OCI-LY7 (cell line): Measurements from ENCODE around the gene SPATA13. TPM values are rescaled to one million over a fixed set of nuclear protein-coding genes. Genes with fewer than 3 reads are reported as not detected.

Source experiments
- BruUV-seq: library from RNA; stranded (reverse); fragments of 400-500 nt; replicated peaks from 2 replicates; lab custom pipeline; 2021; lab: Mats Ljungman, UMichigan
- CTCF ChIA-PET: fragments of 300-600 bp; sonication (Branson Sonifier 250); formaldehyde crosslinking; loops from one replicate; lab custom pipeline; 2022; ENCODE audit warnings: antibody characterized with exemption; ENCODE audit not compliant: unreplicated experiment; lab: Charles Lee
- POLR2A ChIA-PET: fragments of 300-600 bp; sonication (Branson Sonifier 250); formaldehyde crosslinking; loops from one replicate; lab custom pipeline; 2022; ENCODE audit warnings: antibody characterized with exemption; lab: Charles Lee
- DNase-seq: peaks from one replicate; pipeline ENCODE4 v3.0.0-alpha.2; 2015; ENCODE audit warnings: low spot score
- H2AFZ ChIP-seq: fragments of 200-600 bp; sonication (generic), shearing (Covaris generic); 2 replicates; pipeline ENCODE4 v1.6.1; 2014; ENCODE audit warnings: mild to moderate bottlenecking, antibody characterized with exemption, low read length, moderate library complexity
- H3K27ac ChIP-seq: fragments of 200-600 bp; sonication (generic); 2 replicates; pipeline ENCODE4 v1.5.1; 2014; ENCODE audit warnings: mixed run types, low read depth, mild to moderate bottlenecking, moderate library complexity, low read length, inconsistent platforms; ENCODE audit not compliant: poor library complexity, severe bottlenecking
- H3K36me3 ChIP-seq: fragments of 200-600 bp; sonication (generic); 2 replicates; pipeline ENCODE4 v1.6.1; 2014; ENCODE audit warnings: mild to moderate bottlenecking, antibody characterized with exemption, low read length, moderate library complexity, mixed read lengths; ENCODE audit not compliant: insufficient read depth
- H3K4me1 ChIP-seq: fragments of 200-600 bp; sonication (generic); 2 replicates; pipeline ENCODE4 v1.5.1; 2014; ENCODE audit warnings: mild to moderate bottlenecking, low read length; ENCODE audit not compliant: insufficient read depth, poor library complexity, severe bottlenecking
- H3K4me2 ChIP-seq: fragments of 200-600 bp; sonication (generic); 2 replicates; pipeline ENCODE4 v1.6.1; 2014; ENCODE audit warnings: mild to moderate bottlenecking, low read length
- H3K4me3 ChIP-seq: fragments of 200-600 bp; sonication (generic); 2 replicates; pipeline ENCODE4 v1.5.1; 2014; ENCODE audit warnings: mild to moderate bottlenecking, low read depth, low read length; ENCODE audit not compliant: poor library complexity, severe bottlenecking
- H3K79me2 ChIP-seq: fragments of 200-600 bp; sonication (generic); 2 replicates; pipeline ENCODE4 v1.6.1; 2016; ENCODE audit warnings: low read depth, mild to moderate bottlenecking, low read length, moderate library complexity, mixed read lengths; ENCODE audit not compliant: insufficient read depth
- H3K9me2 ChIP-seq: fragments of 200-600 bp; sonication (generic); 2 replicates; pipeline ENCODE4 v1.6.1; 2016; ENCODE audit warnings: mild to moderate bottlenecking, low read length, mixed read lengths; ENCODE audit not compliant: insufficient read depth
- H3K9me3 ChIP-seq: fragments of 200-600 bp; sonication (generic); 2 replicates; pipeline ENCODE4 v1.6.1; 2014; ENCODE audit warnings: mild to moderate bottlenecking, mixed run types, low read length, mixed read lengths
- H4K20me1 ChIP-seq: fragments of 200-600 bp; sonication (generic); 2 replicates; pipeline ENCODE4 v1.6.1; 2014; ENCODE audit warnings: mild to moderate bottlenecking, antibody characterized with exemption, low read length, moderate library complexity, mixed read lengths; ENCODE audit not compliant: insufficient read depth
- CTCF ChIP-seq: fragments of 200-600 bp; sonication (generic); conservative IDR thresholded peaks from 2 replicates; pipeline ENCODE4 v1.5.1; 2014; ENCODE audit warnings: mild to moderate bottlenecking, antibody characterized with exemption, low read length, moderate library complexity, mixed read lengths
- EZH2phosphoT487 ChIP-seq: fragments of 200-600 bp; sonication (generic); IDR thresholded peaks from 2 replicates; pipeline ENCODE4 v1.6.1; 2018; ENCODE audit warnings: low read depth, borderline replicate concordance, mild to moderate bottlenecking, mixed run types, antibody characterized with exemption, low read length, moderate library complexity, mixed read lengths
- intact Hi-C: fragments of 100-400 bp; cut with micrococcal nuclease; formaldehyde crosslinking; loops from one replicate; pipeline ENCODE4 v1.10.0; 2022; ENCODE audit not compliant: unreplicated experiment
- total RNA-seq, 2 experiments: library from RNA; depleted of rRNA in 1 of 2; stranded (reverse); fragments of >200 nt in 1 of 2; shearing (Covaris generic) in 1 of 2; gene quantifications; 2 replicates each; pipeline ENCODE4 v1.2.3, GENCODE V29; 2014 to 2022

SPATA13 gene
- total RNA-seq, 2 experiments from 2014 or later = 3.8 to 32.4 TPM

DNA sequence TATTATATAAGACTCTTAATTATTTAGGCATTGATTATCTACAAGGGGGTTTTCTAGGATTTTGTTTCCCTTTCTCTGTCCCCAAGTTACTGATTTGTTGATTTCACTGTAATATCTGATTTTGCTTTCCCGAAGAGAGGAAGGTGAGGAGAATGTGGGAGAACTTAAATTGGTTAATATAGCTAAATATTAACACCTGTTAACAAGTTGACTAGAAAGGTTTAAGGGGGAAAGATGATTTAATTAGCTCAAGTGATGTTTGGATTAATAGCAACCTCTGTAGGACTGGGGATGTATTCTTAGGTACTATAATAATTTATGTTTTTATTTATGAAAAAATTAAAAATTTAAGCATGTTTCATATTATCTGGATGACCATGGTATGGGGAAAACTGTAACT, 35.1 kb downstream of the SPATA13 start:
- H3K9me3 ChIP-seq = no peaks in the 10 kb centered on the region
- CTCF ChIA-PET = no interaction called here
- H2AFZ ChIP-seq = no peak overlapping the region
- TF ChIP-seq EZH2phosphoT487 (no peak), CTCF (no peak)
- POLR2A ChIA-PET = interaction anchor here (0.9 to 4.2 kb wide), 5 partner anchors 10 to 35 kb away, joined by 3 to 11 read pairs (median 6); partner anchors contain the start of gene SPATA13
- no peaks in the 10 kb centered on the region for H3K9me2 ChIP-seq
- H3K79me2 ChIP-seq = no peaks in the 10 kb centered on the region
- H3K4me2 ChIP-seq = no peak overlapping the region
- intact Hi-C loops = no loop called here
- peaks cover 9% of the 10 kb centered on the region for H3K4me1 ChIP-seq
- H4K20me1 ChIP-seq = no peaks in the 10 kb centered on the region
- H3K27ac ChIP-seq = no peak overlapping the region
- no peak overlapping the region for H3K4me3 ChIP-seq
- no TSS peak for BruUV-seq
- no peaks in the 10 kb centered on the region for H3K36me3 ChIP-seq
- DNase-seq = no peak

DNA sequence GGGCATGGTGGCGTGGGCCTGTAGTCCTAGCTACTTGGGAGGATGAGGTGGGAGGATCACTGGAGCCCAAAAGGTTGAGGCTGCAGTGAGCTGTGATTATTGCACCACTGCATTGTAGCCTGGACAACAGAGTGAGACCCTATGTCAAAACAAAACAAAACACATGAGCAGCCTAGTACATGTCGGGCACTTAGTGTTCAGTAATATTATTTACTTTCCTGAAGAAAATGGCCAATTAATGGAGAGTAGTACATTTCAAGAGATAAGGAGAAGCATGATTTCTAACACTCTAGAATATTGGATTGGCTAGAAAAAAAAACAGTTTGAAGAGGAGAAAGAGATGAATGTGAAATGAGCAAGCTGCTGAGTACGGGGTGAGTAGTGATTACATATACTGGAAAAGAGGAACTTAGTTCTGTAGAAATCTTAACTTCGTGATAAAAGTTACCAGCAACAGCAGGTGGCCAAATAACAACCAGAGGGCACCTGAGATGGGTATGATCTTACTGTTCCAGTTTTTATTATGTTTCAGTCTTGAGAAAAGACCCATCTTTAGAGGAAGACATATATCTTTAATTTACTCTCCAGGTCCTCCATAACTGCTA, 36.2 kb downstream of the SPATA13 start:
- Histone ChIP-seq H3K4me1 (peaks cover 9% of the 10 kb centered on the region), H4K20me1 (no peaks in the 10 kb centered on the region), H2AFZ (no peak overlapping the region), H3K79me2 (no peaks in the 10 kb centered on the region), H3K27ac (no peak overlapping the region), H3K9me3 (no peaks in the 10 kb centered on the region), H3K9me2 (no peaks in the 10 kb centered on the region), H3K4me3 (no peak overlapping the region), H3K36me3 (no peaks in the 10 kb centered on the region), H3K4me2 (no peak overlapping the region)
- no peak for TF ChIP-seq CTCF
- no peak for TF ChIP-seq EZH2phosphoT487
- CTCF ChIA-PET = no interaction called here
- DNase-seq = peak; percentile 12
- intact Hi-C loops = no loop called here
- POLR2A ChIA-PET = interaction anchor here (0.6 to 4.2 kb wide), 5 partner anchors 9 to 140 kb away, joined by 3 to 11 read pairs (median 3); partner anchors contain the start of gene SPATA13
- no TSS peak for BruUV-seq

DNA sequence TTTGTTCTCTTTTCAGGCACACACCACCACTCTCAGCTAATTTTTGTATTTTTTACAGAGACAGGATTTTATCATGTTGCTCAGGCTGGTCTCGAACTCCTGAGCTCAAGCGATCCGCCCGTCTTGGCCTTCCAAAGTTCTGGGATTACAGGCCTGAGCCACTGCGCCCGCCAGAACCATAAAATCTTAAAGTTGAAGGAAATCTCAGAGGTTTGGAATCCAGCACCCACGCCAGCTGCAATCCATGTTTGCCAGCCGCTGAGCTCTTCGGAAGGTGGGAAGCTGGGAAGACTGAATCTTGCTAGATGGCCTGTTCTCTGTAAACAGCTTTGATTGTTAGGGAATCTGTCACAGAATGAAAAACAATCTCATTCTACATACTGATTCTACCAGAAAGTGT, 38.5 kb downstream of the SPATA13 start:
- H3K9me2 ChIP-seq = no peaks in the 10 kb centered on the region
- H3K9me3 ChIP-seq = no peaks in the 10 kb centered on the region
- H3K27ac ChIP-seq = no peak overlapping the region
- POLR2A ChIA-PET = interaction anchor here (0.9 to 8.5 kb wide), 4 partner anchors 10 to 20 kb away, joined by 3 to 116 read pairs (median 5); no protein-coding TSS in a partner anchor
- no peaks in the 10 kb centered on the region for H3K79me2 ChIP-seq
- H2AFZ ChIP-seq = no peak overlapping the region
- DNase-seq = no peak
- TF ChIP-seq EZH2phosphoT487 (no peak), CTCF (no peak)
- H3K4me1 ChIP-seq = peaks cover 25% of the 10 kb centered on the region
- BruUV-seq = no TSS peak
- H3K4me3 ChIP-seq = no peak overlapping the region
- CTCF ChIA-PET = no interaction called here
- no peak overlapping the region for H3K4me2 ChIP-seq
- H4K20me1 ChIP-seq = no peaks in the 10 kb centered on the region
- intact Hi-C loops = no loop called here
- no peaks in the 10 kb centered on the region for H3K36me3 ChIP-seq
